Limb (tissue), 2 donors: ENCODE data around the gene DNAJC5G.

Experiments
- DNase-seq, 2 donors: peaks; one replicate each; pipeline ENCODE4 v3.0.0-alpha.2; 2016; ENCODE audit errors: extremely low spot score in 2 of 2

The DNAJC5G gene, protein sequence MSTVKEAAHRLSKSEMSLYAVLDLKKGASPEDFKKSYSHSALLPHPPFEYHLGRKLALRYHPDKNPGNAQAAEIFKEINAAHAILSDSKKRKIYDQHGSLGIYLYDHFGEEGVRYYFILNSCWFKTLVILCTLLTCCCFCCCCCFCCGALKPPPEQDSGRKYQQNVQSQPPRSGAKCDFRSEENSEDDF

GRCh38 chr2:27275211-27276150 lies at the start of gene DNAJC5G:
TSS of gene DNAJC5G (plus strand) at chr2:27275433. CDS start at chr2:27276729, 1,296 bp downstream.
- no peak for DNase-seq

GRCh38 chr2:27225526-27225925 lies 49.7 kb upstream of the DNAJC5G start:
- DNase-seq = no peak

GRCh38 chr2:27227501-27227900 lies 47.7 kb upstream of the DNAJC5G start:
- no peak for DNase-seq

- DNase-seq = no peak
Observed at GRCh38 chr2:27231921-27232320, 43.3 kb upstream of the DNAJC5G start.

- no peak for DNase-seq
Observed at GRCh38 chr2:27233341-27233740, 41.9 kb upstream of the DNAJC5G start.

DNA sequence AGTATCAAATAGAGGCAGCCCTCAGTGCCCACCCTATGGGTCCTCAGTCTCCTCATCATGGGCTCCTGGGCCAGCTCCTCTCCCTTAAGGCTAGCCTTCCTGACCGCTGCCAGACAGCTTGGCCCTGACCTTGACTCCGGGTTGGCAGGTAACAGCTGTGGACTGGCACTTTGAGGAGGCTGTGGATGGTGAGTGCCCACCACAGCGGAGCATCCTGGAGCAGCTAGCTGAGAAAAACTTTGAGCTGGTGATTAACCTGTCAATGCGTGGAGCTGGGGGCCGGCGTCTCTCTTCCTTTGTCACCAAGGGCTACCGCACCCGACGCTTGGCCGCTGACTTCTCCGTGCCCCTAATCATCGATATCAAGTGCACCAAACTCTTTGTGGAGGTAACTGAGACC lies 39.1 kb upstream of the DNAJC5G start:
- DNase-seq = no peak

DNA sequence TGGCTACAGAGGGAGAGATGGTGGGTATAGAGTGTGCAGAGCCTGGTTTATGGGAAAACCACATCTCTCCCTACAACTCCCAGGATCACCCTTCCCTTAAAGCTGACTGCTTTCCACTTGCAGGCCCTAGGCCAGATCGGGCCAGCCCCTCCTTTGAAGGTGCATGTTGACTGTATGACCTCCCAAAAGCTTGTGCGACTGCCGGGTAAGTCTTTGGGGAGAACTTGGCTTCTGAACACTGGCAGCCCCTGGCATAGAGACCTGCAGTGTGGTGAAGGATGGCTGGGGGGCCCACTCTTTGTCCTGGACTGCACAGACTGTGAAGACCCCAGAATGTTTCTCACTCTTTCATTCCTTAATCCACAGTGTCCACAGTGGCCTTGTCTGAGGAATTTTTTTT lies 38.6 kb upstream of the DNAJC5G start:
- no peak for DNase-seq

- DNase-seq = no peak
Observed at GRCh38 chr2:27237341-27237945, 37.8 kb upstream of the DNAJC5G start.

DNA sequence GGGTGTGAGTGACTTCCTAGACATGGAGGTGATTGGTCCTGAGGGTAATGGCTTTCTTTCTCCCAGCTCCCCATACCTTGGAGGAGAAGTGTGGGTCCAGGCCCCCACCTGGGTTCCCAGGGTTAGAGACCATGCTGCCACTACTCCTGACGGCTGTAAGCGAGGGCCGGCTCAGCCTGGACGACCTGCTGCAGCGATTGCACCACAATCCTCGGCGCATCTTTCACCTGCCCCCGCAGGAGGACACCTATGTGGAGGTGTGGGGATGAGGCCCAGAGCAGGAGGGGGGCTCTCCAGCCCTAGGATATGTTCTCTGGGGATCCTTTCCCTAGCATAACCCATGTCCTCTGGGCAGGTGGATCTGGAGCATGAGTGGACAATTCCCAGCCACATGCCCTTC lies 36.3 kb upstream of the DNAJC5G start:
- no peak for DNase-seq

DNA sequence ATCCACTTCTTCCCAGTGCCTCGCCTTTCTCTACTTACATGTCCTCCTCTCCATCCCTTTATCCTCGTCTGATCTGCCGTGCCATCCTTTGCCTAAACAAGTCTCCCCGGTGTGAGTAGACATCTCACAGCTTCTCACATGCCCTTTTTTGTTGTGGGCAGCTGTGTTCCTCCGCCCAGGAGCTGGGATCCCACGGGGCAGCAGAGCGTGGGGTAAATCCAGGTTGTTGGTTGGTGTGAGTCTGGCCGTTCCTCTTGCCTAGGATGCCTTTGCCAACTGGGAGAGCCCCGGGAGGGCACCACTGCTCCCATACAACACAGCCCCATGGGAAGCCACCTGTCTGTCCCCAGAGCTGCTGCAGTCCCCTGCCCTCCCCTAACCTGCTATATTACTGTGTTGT lies 34.8 kb upstream of the DNAJC5G start:
- DNase-seq = no peak

- no peak for DNase-seq
Observed at GRCh38 chr2:27241761-27242613, 33.2 kb upstream of the DNAJC5G start.

- no peak for DNase-seq
Observed at GRCh38 chr2:27242614-27242951, 32.6 kb upstream of the DNAJC5G start.

- no peak for DNase-seq
Observed at GRCh38 chr2:27243391-27244130, 31.7 kb upstream of the DNAJC5G start.

- DNase-seq = no peak
Observed at GRCh38 chr2:27245116-27245515, 30.1 kb upstream of the DNAJC5G start.

DNA sequence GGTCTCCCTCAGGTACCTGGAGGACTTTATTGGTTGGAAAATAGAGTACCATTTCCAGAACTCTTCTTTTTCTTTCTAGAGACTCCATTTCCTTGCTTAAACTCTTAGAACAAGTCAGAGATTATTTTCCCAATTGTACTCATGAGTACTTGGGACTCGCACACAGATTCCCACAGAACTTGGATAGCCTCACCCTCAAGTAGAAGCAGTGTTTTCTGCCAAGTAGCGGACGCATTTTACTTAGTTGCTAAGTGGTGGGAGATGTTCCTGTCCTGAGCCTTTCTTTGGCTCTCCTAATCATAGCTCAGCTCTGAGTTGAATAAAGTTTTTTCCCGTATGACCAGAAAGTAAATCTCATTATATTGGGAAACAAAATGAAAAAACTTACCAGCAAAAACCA lies 29.6 kb upstream of the DNAJC5G start:
- no peak for DNase-seq

DNA sequence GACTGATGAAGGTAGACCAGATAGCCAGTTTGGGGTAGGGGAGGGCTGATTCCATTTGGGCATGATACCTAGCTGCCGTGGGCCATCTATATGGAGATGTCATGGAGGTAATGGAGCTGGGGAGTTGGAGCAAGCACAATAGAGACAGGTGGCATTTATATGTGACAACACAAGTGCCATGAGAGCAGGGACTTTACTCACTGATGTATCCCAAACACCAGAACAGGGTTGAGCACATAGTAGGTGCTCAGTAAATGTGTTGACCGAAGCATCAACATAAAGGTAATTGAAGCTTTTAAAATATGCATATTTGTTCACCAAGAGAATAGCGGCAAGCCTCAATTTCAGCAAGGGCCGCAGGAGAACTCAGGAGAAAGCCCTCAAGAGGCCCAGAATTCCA lies 27.3 kb upstream of the DNAJC5G start:
- no peak for DNase-seq

DNA sequence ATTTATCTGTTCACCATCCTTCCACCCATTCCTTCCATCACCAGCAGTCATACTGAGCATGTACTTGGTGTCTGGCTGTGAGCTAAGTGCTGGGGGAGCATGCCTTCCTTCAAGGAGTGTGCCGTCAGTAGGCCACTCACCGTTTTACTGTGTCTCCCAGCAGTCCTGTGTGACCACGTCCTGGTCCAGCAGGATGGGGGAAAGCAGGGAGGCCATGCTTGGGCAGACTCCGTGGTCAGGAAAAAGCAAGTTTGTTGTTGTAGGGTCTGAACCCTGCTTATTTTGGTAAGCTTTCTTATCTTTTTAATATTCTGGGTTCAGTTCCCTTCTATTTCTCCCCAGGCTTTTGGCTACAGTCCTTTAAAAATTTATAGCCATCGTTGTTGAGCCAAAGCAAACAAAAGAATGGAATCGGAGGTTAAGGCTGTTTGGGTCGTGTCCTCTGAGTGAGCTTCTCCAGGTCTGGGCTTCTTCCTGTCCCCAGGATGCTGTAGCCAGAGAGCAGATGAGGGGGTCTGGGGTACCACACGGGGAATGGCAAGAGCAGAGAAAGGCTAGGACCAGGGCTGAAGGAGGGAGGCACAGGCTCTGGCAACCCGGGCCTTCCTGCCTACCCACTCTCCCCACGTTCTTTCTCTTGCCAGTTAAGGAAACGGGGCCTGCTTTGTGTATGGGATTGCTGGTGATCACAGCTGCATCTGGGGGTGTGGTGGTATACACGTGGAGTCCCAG lies 25.9 kb upstream of the DNAJC5G start:
- no peak for DNase-seq

DNA sequence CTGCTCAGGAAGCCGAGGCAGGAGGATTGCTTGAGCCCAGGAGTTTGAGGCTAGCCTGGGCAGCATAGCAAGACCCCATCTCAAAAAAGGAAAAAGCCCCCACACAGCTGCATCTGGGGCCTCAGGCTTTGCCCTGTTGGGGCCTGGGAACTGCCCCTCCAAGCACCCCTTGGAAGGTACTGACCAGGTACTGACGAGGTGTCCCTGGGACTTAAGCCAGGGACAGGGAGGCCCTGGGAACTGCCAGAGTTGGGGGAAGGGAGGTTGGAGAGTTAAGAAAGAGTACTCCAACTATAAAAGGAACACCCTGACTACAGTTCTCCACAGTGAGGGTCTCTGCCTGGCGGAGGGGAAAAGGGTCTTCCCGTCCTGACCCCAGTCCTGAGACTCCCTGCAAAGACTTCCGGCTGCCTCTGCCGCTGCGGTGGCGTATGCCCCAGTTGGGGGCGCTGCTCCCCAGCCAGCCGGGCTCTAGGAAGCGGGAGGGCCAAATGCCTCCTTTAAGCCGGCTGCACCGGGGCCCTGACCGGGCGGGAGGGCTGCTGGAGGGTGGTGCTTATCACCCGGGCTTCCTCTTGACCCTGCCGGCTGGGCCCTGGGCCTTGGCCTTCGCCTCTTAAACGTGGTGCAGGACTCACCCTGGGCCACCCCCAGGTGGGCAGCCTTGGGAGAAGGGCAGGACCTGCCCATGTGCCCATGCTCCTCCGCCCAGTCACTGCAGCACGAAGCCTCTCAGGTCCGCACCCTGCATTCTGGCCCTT lies 25.2 kb upstream of the DNAJC5G start:
- DNase-seq = peak in 1 of 2 donors; percentile 58

DNA sequence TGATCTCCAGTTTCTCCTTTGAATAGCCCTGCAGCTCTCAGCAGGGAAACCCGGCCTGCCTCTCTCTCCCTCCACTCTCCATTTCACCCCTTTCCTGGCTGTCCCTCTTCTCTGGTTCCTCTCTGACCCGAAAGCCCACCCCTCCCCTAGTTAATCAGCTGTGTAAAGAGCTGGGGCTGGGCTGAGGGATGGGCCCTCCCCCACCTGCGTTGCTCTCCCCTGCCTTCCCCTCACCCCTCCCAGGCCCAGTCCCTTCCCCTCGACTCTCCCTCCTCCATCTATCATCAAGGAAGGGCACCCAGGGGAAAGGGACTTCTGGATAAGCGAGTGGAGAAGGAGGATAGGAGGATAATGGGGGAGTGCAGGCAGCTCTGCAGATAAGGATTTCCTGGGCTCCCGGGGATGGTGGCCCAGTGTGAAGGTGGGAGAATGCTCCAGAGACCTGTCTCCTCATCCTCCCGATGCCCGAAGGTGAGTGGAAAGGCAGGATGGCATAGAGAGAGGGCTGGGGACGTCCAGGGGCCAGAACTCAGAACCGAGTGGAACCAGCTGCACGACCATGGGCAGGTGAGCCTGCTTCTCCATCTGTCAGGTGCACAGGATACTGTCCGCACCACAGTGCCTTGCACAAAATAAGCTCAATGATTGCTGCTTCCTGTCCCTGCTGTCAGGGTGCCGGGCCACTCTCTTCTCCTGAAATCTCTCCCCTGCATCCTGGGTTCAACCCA lies 24.4 kb upstream of the DNAJC5G start:
- no peak for DNase-seq
